DMS79 (cell line): ENCODE data around the gene UBASH3B.
"Not testable (repeated sequence)": the region's sequence is repeated elsewhere in the genome, so short reads cannot be mapped to it uniquely, and the experiment has no call there.

Experiments used
- DNase-seq: peaks from one replicate; lab custom pipeline; 2025; lab: John Stamatoyannopoulos, UW

The UBASH3B gene

GRCh38 chr11:122851366-122851966 is 195.9 kb downstream of the UBASH3B start:
- DNase-seq: no peak

- no peak for DNase-seq
These were observed 196.7 kb downstream of the UBASH3B start for GRCh38 chr11:122852074-122852795.

GRCh38 chr11:122852796-122853160 is 197.3 kb downstream of the UBASH3B start:
- DNase-seq: no peak

DNA sequence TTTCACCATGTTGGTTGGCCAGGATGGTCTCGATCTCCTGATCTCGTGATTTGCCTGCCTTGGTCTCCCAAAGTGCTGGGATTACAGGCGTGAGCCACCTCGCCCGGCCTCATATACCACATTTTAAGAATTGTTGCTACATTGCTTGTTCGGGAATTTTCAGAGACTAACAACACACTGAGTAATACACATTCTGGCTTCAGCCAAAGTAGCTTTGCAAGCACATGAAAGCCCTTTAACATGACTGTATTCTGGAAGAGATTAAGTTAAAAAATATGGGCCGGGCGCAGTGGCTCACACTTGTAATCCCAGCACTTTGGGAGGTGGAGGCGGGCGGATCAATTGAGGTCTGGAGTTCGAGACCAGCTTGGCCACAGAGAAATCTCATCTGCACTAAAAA is 197.7 kb downstream of the UBASH3B start:
- no peak for DNase-seq

DNA sequence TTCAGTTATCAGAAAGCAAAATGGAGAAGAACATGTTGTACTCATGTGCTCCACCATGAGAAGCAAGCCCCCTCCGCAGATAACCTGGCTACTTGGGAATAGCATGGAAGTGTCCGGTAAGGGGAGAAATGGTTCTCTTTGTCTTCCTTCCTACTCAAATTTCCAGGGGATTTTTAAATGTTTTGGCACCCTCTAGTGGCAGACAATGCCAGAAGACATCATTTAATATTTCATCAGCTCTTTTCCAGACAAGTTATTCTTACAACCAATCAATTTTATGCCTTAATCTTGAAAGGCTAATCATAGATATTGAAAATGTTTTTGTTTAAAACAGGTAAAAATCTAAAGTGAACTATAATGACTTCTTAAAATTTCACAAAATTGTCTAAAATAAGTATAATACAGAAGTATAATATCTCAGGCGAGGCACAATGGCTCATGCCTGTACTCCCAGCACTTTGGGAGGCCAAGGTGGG is 198.5 kb downstream of the UBASH3B start:
- DNase-seq: peak; percentile 78

GRCh38 chr11:122861631-122862030 is 206.1 kb downstream of the UBASH3B start:
- no peak for DNase-seq

- no peak for DNase-seq
These were observed 206.6 kb downstream of the UBASH3B start for GRCh38 chr11:122862091-122862490.

GRCh38 chr11:122863154-122863553 is 207.6 kb downstream of the UBASH3B start:
- not testable (repeated sequence) for DNase-seq

- peak; percentile 8 for DNase-seq
These were observed 208.3 kb downstream of the UBASH3B start for GRCh38 chr11:122863704-122864326.
